SK-N-SH treated with all-trans-retinoic acid at 6 μM for 48 hours (cell line): ENCODE results near the gene LAPTM4A.
A peak's percentile ranks its signal among the peaks of the same experiment; 100 is the strongest.

Source experiments
- ATAC-seq: fragments of 200-7000 bp; cut with Tn5 transposase; 3 replicates; pipeline ENCODE4 v1.9.1; 2020; ENCODE audit warnings: mild to moderate bottlenecking, moderate library complexity
- ARNTL ChIP-seq: fragments of 450-650 bp; formaldehyde crosslinking; IDR thresholded peaks from 2 replicates; pipeline ENCODE4 v1.5.0; 2020; ENCODE audit warnings: low read depth, mild to moderate bottlenecking, moderate library complexity, borderline replicate concordance
- BACH2 ChIP-seq: fragments of 250-450 bp; sonication (Bioruptor Pico); IDR thresholded peaks from 2 replicates; pipeline ENCODE4 v1.9.0; 2021; ENCODE audit warnings: mild to moderate bottlenecking, borderline replicate concordance
- CSDC2 ChIP-seq: fragments of 250-450 bp; sonication (Bioruptor Pico); IDR thresholded peaks from 2 replicates; pipeline ENCODE4 v1.5.0; 2020; ENCODE audit warnings: mild to moderate bottlenecking, moderate library complexity
- CSRNP3 ChIP-seq: fragments of 250-450 bp; sonication (Bioruptor Pico); IDR thresholded peaks from 2 replicates; pipeline ENCODE4 v1.5.1; 2021; ENCODE audit warnings: mild to moderate bottlenecking, moderate library complexity
- ESRRG ChIP-seq: fragments of 250-450 bp; sonication (Bioruptor Pico); IDR thresholded peaks from 2 replicates; pipeline ENCODE4 v1.6.1; 2021; ENCODE audit warnings: mild to moderate bottlenecking
- OSR1 ChIP-seq: fragments of 250-450 bp; sonication (Bioruptor Pico); IDR thresholded peaks from 2 replicates; pipeline ENCODE4 v1.8.0; 2022; ENCODE audit warnings: moderate library complexity, mild to moderate bottlenecking, inconsistent platforms
- POU6F1 ChIP-seq: fragments of 250-450 bp; sonication (Bioruptor Pico); IDR thresholded peaks from 2 replicates; pipeline ENCODE4 v1.8.0; 2021; ENCODE audit warnings: low read depth, mild to moderate bottlenecking, moderate library complexity, borderline replicate concordance
- PPARA ChIP-seq: fragments of 250-450 bp; sonication (Bioruptor Pico); IDR thresholded peaks from 2 replicates; pipeline ENCODE4 v1.5.0; 2020; ENCODE audit warnings: mild to moderate bottlenecking, borderline replicate concordance
- RARB ChIP-seq: fragments of 250-450 bp; sonication (Bioruptor Pico); IDR thresholded peaks from 2 replicates; pipeline ENCODE4 v1.8.0; 2021; ENCODE audit warnings: mild to moderate bottlenecking, moderate library complexity
- SNAI2 ChIP-seq: fragments of 250-450 bp; sonication (Bioruptor Pico); IDR thresholded peaks from 2 replicates; pipeline ENCODE4 v1.5.0; 2020; ENCODE audit warnings: mild to moderate bottlenecking, moderate library complexity
- TCF4 ChIP-seq: fragments of 250-450 bp; sonication (Bioruptor Pico); IDR thresholded peaks from 2 replicates; pipeline ENCODE4 v1.8.0; 2021; ENCODE audit warnings: mild to moderate bottlenecking, moderate library complexity, borderline replicate concordance
- TOX ChIP-seq: fragments of 250-450 bp; sonication (Bioruptor Pico); IDR thresholded peaks from 2 replicates; pipeline ENCODE4 v1.8.0; 2021; ENCODE audit warnings: mild to moderate bottlenecking, moderate library complexity, borderline replicate concordance
- ZFP3 ChIP-seq: fragments of 250-450 bp; sonication (Bioruptor Pico); IDR thresholded peaks from 2 replicates; pipeline ENCODE4 v1.5.0; 2020; ENCODE audit warnings: mild to moderate bottlenecking, moderate library complexity
- ZNF565 ChIP-seq: fragments of 450-650 bp; formaldehyde crosslinking; conservative IDR thresholded peaks from 2 replicates; pipeline ENCODE4 v1.5.0; 2020; ENCODE audit warnings: low read depth, mild to moderate bottlenecking, moderate library complexity
- ZNF70 ChIP-seq: fragments of 450-650 bp; formaldehyde crosslinking; IDR thresholded peaks from 2 replicates; pipeline ENCODE4 v1.5.0; 2020; ENCODE audit warnings: mild to moderate bottlenecking, moderate library complexity
- ZNF8 ChIP-seq: fragments of 450-650 bp; formaldehyde crosslinking; IDR thresholded peaks from 2 replicates; pipeline ENCODE4 v1.5.0; 2020; ENCODE audit warnings: mild to moderate bottlenecking, moderate library complexity
- TF ChIP-seq, protein P1 (sequence below): fragments of 250-450 bp; sonication (Bioruptor Pico); IDR thresholded peaks from 2 replicates; pipeline ENCODE4 v1.5.0; 2020; ENCODE audit warnings: mild to moderate bottlenecking, moderate library complexity
- TF ChIP-seq, protein P2 (sequence below): fragments of 250-450 bp; sonication (Bioruptor Pico); IDR thresholded peaks from 2 replicates; pipeline ENCODE4 v1.5.1; 2020; ENCODE audit warnings: low read depth, mild to moderate bottlenecking, moderate library complexity
- TF ChIP-seq, protein P3 (sequence below): fragments of 250-450 bp; sonication (Bioruptor Pico); IDR thresholded peaks from 2 replicates; pipeline ENCODE4 v1.8.0; 2020; ENCODE audit warnings: mild to moderate bottlenecking, moderate library complexity, borderline replicate concordance

LAPTM4A gene

DNA sequence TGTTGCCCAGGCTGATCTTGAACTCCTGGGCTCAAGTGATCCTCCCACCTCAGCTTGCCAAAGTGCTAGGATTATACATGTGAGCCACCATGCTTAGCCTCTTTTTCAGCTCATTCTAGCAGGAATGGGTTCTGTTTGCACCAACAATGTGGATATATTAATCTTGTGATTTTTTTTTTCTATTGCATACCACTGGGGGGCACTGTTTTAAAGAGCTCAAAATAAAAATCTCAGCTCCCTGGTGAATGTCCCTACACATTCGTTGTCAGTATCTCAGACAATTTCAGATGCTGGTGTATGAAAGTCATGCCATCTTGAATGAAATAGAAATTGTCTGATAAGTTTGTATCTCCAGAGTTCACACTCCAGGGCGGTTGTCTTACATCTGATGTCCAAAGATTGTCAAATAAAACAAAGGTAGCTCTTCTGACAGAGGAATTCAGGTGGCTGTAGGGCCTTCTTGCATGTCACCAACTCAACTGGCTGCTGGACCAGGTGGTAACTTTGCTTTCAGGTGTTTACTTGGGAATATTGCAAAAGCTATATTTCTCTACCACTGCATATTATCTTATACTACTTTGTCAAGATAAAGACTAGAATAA lies 35.8 kb downstream of the LAPTM4A start:
- TF ChIP-seq POU6F1 (CRISPR knock-in tag) (no peak), ARNTL (no peak), OSR1 (CRISPR knock-in tag) (no peak), BACH2 (CRISPR knock-in tag) (no peak), TCF4 (CRISPR knock-in tag) (no peak), ZFP3 (CRISPR knock-in tag) (no peak), TOX (CRISPR knock-in tag) (no peak), ZNF565 (CRISPR knock-in tag) (no peak), ZNF70 (CRISPR knock-in tag) (no peak), CSDC2 (no peak), ESRRG (CRISPR knock-in tag) (no peak), SNAI2 (CRISPR knock-in tag) (no peak)
- TF ChIP-seq, protein P1, sequence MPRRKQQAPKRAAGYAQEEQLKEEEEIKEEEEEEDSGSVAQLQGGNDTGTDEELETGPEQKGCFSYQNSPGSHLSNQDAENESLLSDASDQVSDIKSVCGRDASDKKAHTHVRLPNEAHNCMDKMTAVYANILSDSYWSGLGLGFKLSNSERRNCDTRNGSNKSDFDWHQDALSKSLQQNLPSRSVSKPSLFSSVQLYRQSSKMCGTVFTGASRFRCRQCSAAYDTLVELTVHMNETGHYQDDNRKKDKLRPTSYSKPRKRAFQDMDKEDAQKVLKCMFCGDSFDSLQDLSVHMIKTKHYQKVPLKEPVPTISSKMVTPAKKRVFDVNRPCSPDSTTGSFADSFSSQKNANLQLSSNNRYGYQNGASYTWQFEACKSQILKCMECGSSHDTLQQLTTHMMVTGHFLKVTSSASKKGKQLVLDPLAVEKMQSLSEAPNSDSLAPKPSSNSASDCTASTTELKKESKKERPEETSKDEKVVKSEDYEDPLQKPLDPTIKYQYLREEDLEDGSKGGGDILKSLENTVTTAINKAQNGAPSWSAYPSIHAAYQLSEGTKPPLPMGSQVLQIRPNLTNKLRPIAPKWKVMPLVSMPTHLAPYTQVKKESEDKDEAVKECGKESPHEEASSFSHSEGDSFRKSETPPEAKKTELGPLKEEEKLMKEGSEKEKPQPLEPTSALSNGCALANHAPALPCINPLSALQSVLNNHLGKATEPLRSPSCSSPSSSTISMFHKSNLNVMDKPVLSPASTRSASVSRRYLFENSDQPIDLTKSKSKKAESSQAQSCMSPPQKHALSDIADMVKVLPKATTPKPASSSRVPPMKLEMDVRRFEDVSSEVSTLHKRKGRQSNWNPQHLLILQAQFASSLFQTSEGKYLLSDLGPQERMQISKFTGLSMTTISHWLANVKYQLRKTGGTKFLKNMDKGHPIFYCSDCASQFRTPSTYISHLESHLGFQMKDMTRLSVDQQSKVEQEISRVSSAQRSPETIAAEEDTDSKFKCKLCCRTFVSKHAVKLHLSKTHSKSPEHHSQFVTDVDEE (CRISPR knock-in tag), result no peak
- TF ChIP-seq, protein P2, sequence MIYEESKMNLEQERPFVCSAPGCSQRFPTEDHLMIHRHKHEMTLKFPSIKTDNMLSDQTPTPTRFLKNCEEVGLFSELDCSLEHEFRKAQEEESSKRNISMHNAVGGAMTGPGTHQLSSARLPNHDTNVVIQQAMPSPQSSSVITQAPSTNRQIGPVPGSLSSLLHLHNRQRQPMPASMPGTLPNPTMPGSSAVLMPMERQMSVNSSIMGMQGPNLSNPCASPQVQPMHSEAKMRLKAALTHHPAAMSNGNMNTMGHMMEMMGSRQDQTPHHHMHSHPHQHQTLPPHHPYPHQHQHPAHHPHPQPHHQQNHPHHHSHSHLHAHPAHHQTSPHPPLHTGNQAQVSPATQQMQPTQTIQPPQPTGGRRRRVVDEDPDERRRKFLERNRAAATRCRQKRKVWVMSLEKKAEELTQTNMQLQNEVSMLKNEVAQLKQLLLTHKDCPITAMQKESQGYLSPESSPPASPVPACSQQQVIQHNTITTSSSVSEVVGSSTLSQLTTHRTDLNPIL (CRISPR knock-in tag), result no peak
- ATAC-seq, result peak; percentile 65

- TF ChIP-seq ARNTL, result no peak
- no peak for TF ChIP-seq CSDC2
- TF ChIP-seq CSRNP3 (CRISPR knock-in tag), result no peak
- TF ChIP-seq ZNF8 (CRISPR knock-in tag), result no peak
- TF ChIP-seq, protein P1 (CRISPR knock-in tag), result no peak
- no peak for TF ChIP-seq BACH2 (CRISPR knock-in tag)
- TF ChIP-seq, protein P2 (CRISPR knock-in tag), result no peak
- no peak for TF ChIP-seq PPARA (CRISPR knock-in tag)
- TF ChIP-seq, protein P3, sequence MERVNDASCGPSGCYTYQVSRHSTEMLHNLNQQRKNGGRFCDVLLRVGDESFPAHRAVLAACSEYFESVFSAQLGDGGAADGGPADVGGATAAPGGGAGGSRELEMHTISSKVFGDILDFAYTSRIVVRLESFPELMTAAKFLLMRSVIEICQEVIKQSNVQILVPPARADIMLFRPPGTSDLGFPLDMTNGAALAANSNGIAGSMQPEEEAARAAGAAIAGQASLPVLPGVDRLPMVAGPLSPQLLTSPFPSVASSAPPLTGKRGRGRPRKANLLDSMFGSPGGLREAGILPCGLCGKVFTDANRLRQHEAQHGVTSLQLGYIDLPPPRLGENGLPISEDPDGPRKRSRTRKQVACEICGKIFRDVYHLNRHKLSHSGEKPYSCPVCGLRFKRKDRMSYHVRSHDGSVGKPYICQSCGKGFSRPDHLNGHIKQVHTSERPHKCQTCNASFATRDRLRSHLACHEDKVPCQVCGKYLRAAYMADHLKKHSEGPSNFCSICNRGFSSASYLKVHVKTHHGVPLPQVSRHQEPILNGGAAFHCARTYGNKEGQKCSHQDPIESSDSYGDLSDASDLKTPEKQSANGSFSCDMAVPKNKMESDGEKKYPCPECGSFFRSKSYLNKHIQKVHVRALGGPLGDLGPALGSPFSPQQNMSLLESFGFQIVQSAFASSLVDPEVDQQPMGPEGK (CRISPR knock-in tag), result no peak
- no peak for TF ChIP-seq ZNF565 (CRISPR knock-in tag)
- no peak for TF ChIP-seq ZNF70 (CRISPR knock-in tag)
- TF ChIP-seq RARB (CRISPR knock-in tag), result no peak
- no peak for TF ChIP-seq OSR1 (CRISPR knock-in tag)
- no peak for TF ChIP-seq ESRRG (CRISPR knock-in tag)
- no peak; the same call in 2 of the 3 replicates for ATAC-seq
These were observed 38.1 kb downstream of the LAPTM4A start for GRCh38 chr2:20013126-20013849.
